HG03159 (cell line): ENCODE data around the gene CTXND1.

ENCODE experiments used
- ATAC-seq: cut with Tn5 transposase; IDR thresholded peaks from one replicate; pipeline ENCODE4 v1.9.1; 2021; ENCODE audit warnings: mild to moderate bottlenecking, moderate library complexity; ENCODE audit not compliant: unreplicated experiment

Gene CTXND1

DNA sequence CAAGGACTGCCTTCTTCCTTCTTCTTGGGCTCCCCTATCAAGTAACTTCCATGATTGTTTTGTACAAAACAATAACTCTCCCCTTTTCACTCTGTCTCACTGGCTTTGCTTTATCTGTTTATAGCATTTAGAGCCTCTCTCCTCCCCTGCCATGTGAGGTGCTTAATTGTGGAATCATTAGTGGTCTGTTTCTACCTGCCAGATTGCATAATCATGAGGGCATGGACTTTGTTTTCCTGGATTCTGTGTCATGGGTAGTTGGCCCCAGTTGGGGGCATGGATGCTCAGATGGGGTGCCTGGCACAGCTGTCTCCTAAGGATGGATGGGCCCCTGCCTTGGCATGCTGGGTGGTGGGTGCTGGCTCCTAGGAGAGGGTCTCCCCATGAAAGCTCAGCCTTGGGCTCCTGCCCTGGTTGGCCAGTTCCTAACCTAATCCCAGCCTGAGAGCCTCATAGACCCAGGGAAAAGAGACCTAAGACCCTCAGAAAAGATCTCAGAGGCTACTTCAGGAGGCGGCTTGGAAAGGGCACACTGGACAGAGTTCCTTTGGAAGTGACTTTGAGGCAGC lies 8.0 kb upstream of the CTXND1 start:
- no peak for ATAC-seq

DNA sequence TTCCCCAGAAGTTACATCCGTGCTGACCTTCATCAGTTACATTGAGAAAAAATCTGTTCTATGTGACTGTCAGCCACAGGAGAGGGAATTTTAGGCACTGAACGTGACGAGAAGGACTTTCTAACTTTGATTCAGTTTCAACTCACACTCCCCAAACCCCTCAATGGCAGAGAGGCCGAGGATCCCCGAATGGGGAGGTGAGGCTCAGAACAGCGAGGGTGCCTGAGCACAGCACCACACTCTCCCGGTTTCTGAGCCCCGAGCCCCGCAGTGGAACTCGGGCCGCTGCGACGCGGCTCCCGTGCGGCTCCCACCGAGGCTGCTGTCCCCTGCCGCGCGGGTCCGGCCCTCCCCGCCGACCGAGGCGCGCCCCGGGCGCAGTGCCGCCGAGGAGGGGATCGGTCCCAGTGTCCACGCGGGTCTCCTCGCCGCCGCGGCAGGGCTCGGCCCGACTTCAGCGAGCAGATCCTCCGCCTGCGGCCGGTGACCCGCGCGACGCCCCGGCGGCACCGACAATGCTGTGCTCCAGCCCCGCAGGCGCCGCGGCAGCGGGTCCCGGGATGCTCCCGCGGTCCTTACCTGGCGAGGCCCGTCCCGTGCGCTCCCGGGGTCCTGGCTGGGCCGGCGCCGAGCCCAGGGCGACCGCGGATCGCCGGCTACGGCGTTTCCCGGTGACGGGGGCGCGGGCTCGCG lies 439 bp downstream of the CTXND1 start:
- no peak for ATAC-seq

DNA sequence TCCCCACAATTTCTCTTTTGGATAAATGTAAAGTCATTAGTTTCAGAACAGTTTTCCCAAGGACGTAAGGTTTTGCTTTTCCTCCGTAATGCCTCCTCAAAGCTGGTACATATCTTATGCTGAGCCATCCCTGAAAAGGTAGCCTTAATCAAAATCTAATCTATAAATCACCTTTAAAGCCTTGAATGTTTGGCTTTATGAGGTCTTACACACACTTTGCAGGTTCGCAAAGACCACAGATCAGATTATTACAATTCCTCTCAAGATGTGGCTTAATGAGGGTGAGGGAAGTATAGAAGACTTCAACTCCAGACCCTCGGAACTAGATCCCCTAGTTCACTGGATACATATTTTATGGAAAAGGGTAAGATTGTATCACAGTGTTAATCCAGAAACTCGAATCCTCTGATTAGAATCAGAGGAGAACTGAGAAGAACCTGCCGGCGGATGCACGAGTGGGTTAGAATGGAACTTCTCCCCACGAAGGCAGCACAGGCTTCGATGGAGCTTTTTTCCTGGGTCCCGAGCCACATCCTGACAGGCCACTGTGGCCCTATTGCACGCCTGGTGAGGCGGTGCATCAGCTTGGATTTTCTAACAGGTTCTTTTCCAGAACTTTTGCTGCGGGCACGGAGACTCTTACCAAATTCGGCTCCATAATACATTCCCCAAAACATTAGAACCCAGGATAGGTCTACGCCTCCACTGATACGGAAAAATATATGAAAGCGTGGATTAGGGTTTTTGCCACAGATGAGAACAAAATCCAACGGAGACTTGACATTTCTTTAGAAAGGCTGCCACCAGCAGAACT lies 1.2 kb downstream of the CTXND1 start:
- no peak for ATAC-seq

DNA sequence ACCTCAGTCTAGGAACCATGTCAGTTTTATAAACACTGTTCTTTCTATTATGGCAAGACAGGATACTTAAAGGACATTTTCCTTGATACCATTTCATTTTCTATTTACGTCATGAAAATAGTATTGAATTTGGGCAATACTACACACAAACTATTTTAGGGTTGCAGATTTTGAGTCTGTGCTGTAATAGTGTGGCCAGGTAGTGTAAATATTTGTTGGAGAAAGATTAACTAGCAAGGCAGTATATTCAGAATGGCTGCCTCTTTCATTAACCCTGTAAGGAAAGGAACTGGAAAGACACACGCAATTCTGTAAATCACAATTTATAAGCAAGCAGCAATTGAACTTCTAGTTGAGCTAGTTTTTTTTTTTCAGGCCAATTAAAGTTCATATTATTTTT lies 2.0 kb downstream of the CTXND1 start:
- no peak for ATAC-seq

DNA sequence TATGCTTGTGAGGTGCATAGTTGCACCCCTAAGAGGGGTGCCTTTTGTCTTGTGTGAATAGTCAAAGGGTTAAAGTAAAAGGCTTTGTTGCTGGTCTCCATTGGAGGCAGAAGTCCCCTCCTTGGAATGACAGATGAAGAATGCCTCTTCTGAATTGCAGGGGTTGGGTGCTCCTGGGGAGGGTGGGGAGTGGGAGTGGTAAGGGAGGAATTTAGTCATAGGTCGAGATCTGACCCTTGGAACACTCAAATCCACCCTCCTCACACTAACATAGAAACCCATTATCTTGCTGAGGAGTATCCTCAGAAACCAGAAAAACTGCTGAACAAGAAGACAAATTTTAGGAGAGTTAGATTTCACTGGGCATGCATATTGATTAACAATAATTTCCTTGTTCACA lies 4.7 kb downstream of the CTXND1 start:
- ATAC-seq = no peak

DNA sequence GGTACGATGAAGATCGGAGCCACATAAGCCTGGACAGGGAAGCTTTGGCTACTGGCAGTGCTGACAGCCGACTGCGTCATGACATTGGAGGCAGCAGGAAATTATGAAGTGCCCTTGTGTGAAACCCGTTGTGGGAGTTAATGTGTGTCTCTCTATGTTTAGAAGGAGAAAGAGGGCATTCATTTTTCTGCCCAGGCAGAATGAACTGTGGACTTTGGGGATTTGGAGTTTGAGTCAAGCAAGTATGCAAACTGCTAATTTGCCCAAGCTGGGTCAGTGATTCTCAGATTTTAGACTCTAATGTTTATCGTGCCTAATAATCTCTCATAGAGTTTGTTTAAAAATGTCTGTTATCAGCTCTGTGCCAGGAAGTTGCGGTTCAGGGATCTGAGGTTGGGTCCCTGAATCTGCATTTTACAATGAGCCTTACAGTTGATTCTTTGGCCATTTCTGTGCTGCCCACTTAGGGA lies 5.6 kb downstream of the CTXND1 start:
- ATAC-seq = no peak

DNA sequence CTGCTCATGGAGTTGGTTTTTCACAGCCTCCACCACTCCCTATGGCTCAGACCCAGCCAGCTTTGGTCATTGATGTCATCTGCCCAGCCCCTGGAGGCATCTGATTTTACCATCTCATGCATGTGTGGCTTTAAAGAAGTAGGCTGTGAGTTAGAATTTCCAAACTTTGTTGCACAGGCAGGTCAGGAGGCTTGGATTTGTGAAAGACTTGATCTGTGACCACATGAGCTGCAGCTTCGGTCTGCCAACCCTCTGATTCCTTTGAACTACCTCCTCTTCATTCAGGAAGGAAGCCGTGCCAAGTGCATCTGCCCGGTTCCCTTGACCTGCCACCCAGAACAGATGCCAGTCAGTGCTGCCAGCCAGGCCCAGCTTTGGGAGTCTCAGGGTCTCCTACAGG lies 9.2 kb downstream of the CTXND1 start:
- ATAC-seq = no peak

DNA sequence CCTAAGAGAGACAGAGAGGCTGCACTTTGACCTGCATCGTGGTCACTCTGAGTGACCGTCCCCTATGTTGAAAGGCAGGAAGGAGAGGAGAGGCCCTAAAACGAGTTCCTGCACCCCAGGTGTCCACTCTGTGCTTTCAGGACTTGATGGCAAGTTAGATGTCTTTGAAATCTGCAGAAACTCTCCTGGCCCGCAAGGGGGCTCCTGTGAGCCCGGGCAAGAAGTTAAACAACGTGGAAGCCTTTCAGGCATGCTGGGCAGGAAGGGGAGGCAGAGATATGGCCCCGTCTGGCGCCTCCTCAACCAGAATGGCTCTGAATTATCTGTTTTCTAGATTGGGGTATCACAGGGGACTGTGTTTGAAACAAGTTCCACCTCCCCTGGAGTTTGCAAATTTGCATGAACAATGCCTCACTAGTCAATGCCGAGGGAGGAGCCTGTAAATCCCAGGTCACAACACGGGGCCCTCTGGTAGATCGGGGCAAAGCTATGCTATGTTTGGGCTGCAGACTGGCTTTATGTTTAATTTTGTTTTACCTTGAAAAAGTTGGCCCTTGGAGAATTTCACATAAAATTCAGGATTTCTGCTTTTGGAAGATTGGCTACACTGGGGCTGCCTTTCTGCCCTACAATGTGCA lies 9.8 kb downstream of the CTXND1 start:
- no peak for ATAC-seq

DNA sequence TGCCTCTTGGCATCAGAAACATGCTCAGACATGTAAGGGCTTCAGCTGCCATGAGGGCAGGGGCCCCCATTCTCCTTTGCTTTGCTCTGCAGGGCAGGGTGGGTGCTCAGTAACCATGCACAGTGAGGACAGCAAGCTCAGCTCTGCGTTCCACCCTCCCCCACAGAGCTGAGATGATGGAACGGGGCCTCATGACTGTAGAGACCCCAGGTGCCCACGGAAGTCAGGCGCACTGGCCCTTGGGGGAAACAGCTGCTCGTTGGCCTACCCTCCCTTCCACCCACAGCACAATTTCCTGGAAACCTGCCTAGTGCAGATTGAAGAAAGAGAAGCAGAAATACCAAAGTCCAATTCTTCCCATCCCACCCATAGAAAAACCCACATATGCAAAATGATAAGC lies 10.5 kb downstream of the CTXND1 start:
- no peak for ATAC-seq

DNA sequence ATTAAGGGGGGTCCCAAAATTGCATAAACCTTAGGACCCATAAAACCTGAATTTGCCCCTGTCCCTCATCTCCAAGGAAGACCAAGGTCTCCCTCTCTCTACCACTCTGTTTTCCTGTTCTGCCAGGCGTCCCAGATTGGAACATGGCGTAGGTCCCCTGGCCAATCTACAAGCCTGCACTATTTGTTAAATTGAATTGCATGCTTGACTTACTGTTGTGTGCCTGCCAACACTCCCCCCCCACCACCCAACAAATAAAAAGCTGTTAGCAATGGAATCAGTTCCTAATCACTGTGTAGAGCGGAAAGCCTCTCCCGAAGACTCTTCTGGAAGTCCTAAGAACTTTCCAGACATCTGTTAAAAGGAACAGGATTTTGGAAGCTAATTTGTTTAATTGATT lies 11.7 kb downstream of the CTXND1 start:
- ATAC-seq = no peak

DNA sequence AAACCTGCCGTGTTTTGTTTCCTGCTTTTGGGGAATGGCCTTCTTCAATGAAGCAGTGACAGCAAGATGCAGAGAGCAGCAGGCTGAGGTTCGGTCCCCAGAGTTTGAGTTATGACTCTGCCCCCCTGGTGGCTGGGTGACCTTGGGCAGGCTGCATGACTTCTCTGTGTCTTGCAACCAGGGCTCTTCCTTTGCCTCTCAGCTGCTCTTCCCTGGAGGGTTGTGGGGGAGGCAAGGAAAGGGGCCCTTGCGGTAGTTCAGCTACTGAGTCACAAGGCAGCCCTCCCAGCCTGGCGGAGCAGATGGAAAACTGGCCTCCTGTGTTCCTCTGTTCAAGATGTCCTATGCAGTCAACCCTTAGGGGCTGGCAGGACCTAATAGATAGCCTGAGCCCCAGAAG lies 17.1 kb downstream of the CTXND1 start:
- ATAC-seq = peak; percentile 64

DNA sequence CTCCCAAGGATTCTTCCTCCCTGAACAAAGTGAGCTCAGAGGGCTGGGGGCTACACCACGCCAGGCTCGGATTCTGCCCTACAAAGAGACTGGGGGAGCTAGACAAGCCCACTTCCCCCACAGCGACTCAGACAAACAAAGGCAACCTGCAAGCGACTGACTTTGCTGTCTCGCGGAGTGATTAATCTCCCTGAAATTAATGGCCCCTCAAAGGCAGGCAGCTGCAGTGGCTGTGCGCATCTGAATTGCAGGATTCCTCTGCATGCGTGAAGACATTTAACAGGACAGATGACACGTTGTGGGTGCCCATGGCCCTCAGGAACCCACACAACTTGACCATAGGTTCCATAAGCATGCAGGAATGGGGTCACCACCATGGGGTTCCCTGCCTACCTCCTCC lies 18.4 kb downstream of the CTXND1 start:
- ATAC-seq = no peak

DNA sequence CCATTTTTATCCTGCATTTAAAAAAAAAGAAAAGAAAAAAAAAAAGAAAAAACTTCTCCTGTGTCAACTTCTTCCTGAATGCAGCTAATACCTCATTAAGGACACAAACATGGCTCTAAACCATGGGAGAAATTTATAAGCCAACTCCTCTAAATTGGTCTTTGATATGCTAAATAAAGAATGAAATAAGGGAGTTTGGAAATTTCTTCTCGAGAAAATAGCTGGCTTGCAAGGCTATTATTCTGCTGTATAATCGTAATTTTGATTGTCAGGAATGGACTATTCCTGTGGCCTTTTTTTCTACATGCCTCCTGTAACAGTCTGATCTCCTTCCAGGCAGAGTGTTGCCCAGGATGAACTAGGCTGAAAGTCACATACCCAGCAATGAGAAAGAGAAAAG lies 20.6 kb downstream of the CTXND1 start:
- ATAC-seq = no peak

DNA sequence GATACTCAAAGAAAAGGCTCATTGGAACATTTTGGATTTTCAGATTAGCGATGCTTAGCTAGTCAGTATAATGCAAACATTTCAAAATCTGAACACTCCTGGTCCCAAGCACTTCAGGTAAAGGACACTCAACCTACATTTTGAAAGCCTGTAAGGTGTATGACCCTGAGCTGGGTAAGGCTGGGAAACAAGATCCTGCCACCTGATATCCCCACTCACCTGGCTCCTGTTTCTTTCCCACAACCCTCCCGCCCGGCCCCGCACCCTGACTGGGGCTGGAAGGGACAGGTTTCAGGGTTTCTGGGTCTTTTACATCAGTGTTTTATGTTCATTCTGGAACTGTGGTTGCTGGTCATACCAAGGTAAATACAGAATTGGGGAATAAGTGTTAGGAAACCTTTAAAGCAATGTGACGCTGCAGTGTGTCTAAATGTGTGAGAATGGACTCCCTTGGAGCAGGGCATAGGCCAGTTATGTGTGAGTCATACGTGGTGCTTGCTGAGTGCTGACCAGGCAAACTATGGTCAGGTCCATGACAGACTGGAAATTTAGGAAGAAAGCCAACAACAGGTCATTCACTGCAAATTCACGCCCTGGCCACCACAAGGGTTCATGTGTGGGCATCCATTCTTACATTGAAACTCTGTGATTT lies 22.9 kb downstream of the CTXND1 start:
- ATAC-seq = no peak

DNA sequence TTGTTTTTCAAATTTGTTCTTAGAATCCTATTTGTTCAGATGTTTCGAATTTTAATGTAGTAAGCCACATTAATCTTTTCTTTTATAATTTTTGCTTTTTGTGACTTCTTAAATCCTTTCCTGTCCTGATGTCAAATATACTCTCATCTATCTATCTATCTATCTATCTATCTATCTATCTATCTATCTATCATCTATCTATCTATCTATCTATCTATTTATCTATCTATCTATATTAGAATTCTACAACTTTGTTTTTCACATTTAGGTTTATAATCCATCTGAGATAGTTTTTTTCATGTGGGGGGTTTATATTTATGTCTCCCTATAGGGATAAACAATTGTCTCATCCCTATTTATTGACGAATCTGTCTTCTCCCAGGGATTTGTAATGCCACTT lies 32.1 kb downstream of the CTXND1 start:
- no peak for ATAC-seq

DNA sequence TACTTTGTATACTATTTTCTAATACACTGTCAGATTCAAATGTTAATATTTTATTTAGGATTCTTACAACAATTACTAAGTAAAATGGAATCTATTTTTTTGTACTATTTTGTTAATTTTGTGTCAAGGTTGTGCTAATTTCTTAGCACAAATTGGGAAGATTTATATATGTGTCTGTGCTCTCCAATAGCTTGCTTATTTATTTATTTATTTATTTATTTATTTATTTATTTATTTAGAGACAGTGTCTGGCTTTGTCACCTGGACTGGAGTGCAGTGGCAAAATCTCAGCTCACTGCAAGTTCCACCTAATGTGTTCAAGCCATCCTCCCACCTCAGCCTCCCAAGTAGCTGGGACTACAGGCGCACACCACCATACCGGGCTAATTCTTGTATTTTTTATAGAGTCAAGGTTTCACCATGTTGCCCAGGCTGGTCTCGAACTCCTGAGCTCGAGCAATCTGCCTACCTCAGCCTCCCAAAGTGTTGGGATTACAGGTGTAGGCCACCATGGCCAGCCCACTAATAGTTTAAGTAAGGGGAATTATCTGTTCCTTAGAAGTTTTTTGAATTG lies 34.6 kb downstream of the CTXND1 start:
- ATAC-seq = no peak

DNA sequence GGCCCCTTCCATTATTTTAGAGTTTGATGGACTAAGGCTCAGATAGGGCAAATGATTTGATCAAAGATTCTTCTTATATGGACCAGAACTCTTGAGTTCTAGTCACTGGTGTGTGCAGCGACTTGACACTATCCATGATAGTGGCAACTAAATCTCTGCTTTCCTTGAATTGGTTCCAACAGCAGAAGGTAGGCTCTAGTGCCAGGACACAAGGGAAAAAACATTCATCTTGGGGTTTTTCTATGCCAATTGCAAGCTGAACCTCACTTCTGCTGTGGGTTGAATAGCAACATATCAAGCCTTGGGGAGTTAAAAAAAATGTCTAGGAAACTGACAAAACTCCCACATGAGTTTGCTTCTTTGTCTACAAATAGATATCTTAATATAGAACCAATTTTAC lies 35.1 kb downstream of the CTXND1 start:
- ATAC-seq = no peak

DNA sequence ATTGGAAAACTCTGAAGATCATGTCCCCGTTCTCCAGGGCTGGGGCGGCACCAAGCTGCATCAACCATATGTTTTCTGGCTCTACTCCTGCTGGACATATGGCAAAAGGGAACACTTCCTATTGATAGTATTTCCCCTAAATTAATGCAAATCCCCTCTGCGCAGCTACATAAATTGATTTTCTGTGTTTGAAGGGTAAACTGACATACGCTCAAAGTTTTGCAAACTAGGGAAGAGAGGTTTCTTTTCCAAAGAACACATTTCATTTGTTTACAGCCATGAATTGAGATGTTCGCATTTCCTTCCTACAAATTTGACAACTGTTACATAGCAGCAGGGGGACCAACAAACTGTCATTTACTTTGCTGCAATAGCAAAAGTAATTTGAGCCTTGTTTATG lies 35.9 kb downstream of the CTXND1 start:
- no peak for ATAC-seq

DNA sequence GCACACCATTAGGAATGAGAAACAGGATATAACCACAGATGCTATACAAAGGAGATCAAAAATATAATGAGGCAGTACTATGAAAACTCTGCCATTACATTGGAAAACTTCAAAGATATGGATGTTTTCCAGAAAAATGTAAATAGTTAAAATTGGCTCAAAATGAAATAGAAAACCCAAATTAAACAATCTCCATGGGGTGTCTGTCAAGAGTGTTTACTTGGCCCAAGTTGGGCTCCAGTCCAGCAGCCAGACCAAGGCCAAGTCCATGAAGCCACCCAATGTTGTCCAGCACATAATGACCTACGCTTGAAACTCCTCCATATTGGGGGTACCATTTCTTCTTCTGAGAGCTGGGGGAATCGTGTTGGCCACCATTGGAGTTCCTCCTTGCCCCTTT lies 37.1 kb downstream of the CTXND1 start:
- no peak for ATAC-seq

DNA sequence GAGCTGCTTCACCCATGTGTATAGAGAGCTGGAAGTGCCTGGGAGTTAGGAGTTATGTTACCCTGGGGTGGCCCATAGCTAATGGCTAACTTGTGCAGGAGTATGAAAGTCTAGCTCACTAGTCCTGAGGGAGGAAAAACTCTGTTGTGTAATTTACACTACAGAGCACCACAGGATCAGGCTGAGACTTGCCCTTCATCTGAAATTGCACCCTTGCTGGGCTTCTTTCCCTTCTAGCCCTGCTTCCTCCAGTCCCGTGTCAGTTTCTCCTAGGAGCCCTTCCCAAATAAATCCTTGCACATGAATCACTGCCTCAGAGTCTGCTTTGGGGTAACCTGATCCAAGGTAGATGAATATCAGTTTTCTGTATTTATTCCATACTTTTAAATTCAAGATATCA lies 40.0 kb downstream of the CTXND1 start:
- ATAC-seq = no peak
